Daoy (cell line): ENCODE data around the gene UCN. TPM values are rescaled to one million over a fixed set of nuclear protein-coding genes. Genes with fewer than 3 reads are reported as not detected.
"Not testable (repeated sequence)": the region's sequence is repeated elsewhere in the genome, so short reads cannot be mapped to it uniquely, and the experiment has no call there.

Source experiments
- DNase-seq: peaks from one replicate; pipeline ENCODE4 v3.0.0-alpha.2; 2015; ENCODE audit warnings: low read depth
- total RNA-seq: library from RNA; depleted of rRNA; stranded (reverse); fragments of >200 nt; shearing (Covaris generic); gene quantifications from 2 replicates; pipeline ENCODE4 v1.2.3, GENCODE V29; 2014; rRNA removed

UCN gene, protein sequence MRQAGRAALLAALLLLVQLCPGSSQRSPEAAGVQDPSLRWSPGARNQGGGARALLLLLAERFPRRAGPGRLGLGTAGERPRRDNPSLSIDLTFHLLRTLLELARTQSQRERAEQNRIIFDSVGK
- 0.11 TPM in 1 of 2 replicates, not detected in the other for total RNA-seq

GRCh38 chr2:27308359-27308881, at the start of gene UCN:
Gene UCN (minus strand): TSS chr2:27308445. CDS start chr2:27307895, 550 bp downstream.
- peak; percentile 58 for DNase-seq

GRCh38 chr2:27356382-27357181, 48.3 kb upstream of the UCN start, which contains the start of gene GTF3C2:
Gene GTF3C2 (minus strand): TSS chr2:27356764. CDS start chr2:27343554, 13,210 bp downstream.
- peak; percentile 97 for DNase-seq

- DNase-seq = peak; percentile 64
These were observed 47.8 kb upstream of the UCN start for GRCh38 chr2:27356056-27356381.

- DNase-seq = no peak
These were observed 46.3 kb upstream of the UCN start for GRCh38 chr2:27354597-27354927.

DNA sequence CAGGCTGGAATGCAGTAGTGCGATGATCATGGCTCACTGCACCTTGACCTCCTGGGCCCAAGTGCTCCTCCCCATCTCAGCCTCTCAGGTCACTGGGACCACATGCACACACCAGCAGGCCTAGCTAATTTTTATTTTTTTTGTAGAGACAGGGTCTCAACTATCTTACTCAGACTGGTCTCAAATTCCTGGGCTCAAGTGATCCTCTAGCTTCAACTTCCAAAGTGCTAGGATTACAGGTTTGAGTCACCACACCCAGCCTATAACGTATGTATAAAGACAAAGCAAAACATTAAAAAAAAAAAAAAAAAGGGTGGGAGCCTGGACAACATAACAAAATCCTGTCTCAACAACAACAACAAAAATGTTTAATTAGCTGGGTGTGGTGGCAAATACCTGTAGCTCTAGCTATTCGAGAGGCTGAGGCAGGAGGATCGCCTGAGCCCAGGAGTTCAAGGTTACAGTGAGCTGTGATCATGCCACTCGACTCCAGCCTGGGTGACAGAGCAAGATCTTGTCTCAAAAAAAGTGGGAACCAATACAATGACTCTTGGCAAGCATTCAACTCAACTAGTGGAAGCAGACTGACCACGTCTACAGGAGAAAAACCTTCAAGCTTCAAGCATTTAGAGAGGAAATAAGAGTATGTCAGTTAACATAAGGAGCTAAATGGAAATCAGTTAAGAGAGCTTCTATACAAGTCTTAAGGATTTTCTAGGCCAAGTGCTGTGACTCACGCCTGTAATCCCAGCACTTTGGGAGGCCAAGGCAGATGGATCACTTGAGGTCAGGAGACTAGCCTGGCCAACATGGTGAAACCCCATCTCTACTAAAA, 45.7 kb upstream of the UCN start:
- peak; percentile 39 for DNase-seq

DNA sequence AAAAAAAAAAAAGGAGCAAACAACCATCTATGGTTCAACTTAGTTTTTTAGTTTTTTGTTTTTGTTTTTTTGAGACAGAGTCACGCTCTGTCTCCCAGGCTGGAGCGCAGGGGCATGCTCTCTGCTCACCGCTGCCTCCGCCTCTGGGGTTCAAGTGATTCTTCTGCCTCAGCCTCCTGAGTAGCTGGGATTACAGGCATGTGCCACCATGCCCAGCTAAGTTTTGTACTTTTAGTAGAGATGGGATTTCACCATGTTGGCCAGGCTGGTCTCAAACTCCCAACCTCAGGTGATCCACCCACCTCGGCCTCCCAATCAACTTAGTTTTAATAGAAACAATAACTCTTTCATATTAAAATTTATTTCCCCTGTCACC, 45.1 kb upstream of the UCN start:
- not testable (repeated sequence) for DNase-seq

GRCh38 chr2:27351802-27352598, 43.8 kb upstream of the UCN start:
- no peak for DNase-seq

- DNase-seq = no peak
These were observed 42.0 kb upstream of the UCN start for GRCh38 chr2:27350106-27350693.

- no peak for DNase-seq
These were observed 39.4 kb upstream of the UCN start for GRCh38 chr2:27347641-27348040.

DNA sequence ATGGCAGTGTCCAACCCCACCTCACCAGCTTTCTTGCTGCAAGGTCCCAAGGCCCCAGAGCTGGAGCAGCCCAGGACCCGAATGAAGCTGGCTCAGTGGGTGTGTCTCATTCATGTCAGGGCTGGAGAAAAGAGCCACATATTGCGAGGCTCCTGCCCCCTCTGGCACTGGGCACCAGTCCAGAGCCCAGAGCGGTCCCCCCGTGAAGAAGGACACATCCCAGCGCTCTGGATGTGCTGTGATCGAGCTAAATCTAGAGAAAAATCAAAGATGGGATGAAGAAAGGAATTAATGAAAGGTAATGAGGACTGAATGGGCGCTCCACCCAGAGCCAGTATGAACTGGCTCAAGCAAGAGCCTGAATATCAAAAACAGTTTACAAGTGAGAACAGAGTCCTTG, 27.9 kb upstream of the UCN start:
- no peak for DNase-seq

GRCh38 chr2:27335311-27335710, 27.1 kb upstream of the UCN start:
- DNase-seq = no peak

DNA sequence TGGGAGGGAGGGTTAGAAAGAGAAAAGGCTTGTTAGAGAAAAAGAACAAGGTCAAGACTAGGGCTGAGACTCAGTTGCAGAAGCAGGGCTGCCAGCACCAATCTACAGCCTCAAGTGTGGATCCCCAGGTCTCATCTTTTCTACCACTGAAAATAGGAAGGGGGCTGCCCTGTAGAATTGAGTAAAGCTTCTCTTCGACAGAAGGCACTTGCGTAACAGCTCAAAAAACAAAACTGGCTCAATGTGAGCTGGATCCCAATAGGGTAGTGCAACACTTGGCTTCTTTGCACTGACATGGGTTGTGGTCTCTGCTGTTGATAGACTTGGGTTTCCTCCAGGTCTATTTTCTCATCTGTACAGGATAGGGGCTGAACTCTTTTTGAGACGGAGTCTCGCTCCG, 16.5 kb upstream of the UCN start:
- no peak for DNase-seq

DNA sequence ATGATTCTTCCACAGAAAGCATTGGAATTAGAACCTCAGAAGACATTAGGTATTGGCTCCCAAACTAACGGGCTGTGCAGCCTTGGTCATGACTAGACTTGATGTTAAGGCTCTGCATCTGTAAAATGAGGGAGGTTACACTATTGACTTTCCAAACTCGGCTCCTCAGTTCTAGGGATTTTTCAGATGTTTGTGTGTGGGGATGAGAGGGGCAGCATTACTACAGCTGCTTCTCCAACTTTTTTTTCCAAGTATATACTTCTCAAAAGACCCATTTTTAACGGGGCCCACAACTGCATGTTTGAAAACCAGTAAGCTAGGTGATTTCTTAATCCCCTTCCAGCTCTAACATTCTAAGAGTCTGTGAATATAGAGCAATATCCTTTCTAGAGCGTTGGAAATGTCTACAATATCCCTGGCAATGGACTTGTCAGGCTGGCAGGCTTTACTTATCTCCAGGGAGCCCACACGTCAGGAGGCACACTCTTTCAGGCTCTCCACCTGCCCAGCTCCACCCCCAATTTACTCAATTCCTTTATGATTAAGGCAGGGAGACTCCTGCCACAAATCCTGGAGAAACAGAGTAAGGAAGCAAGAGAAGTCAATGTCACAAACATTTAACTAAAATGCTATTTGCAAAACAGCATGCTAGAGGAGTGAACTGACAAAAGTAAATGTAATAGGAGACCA, 15.5 kb upstream of the UCN start:
- DNase-seq = no peak

GRCh38 chr2:27322766-27323595, 14.7 kb upstream of the UCN start, which contains the start of gene MPV17:
Gene MPV17 (minus strand): TSS chr2:27323097. CDS start chr2:27322517, 580 bp downstream.
- DNase-seq = peak; percentile 97

- peak; percentile 28 for DNase-seq
These were observed 14.1 kb upstream of the UCN start for GRCh38 chr2:27322301-27322765.

GRCh38 chr2:27320958-27321543, 12.8 kb upstream of the UCN start:
- DNase-seq = peak; percentile 99

- DNase-seq = not testable (repeated sequence)
These were observed 11.6 kb upstream of the UCN start for GRCh38 chr2:27319839-27320238.

- no peak for DNase-seq
These were observed 8.6 kb upstream of the UCN start for GRCh38 chr2:27316655-27317412.
